Mesenchymal stem cell (in vitro differentiated cells and primary cell): ENCODE data around the gene TRPM3.
A peak's percentile ranks its signal among the peaks of the same experiment; 100 is the strongest.

Experiments used
- DNase-seq: peaks from one replicate; pipeline ENCODE4 v3.0.0-alpha.2; 2013
- H2AFZ ChIP-seq: one replicate; pipeline ENCODE4 v1.6.1; 2013; ENCODE audit warnings: low read depth, mild to moderate bottlenecking, control low read depth, inconsistent platforms, low read length, moderate library complexity
- H2AK5ac ChIP-seq: 2 replicates; pipeline ENCODE4 v1.6.1; 2013; ENCODE audit warnings: low read length, moderate library complexity, mild to moderate bottlenecking, inconsistent platforms; ENCODE audit not compliant: severe bottlenecking
- H2BK120ac ChIP-seq: one replicate; pipeline ENCODE4 v1.6.1; 2013; ENCODE audit warnings: low read depth, mild to moderate bottlenecking, inconsistent platforms, low read length, moderate library complexity
- H2BK12ac ChIP-seq, 2 experiments: one replicate each; pipeline ENCODE4 v1.6.1; 2013; ENCODE audit warnings: inconsistent platforms in 2 of 2, low read length in 2 of 2, mild to moderate bottlenecking in 2 of 2, moderate library complexity in 2 of 2, control low read depth in 1 of 2
- H2BK15ac ChIP-seq: one replicate; pipeline ENCODE4 v1.6.1; 2013; ENCODE audit warnings: mild to moderate bottlenecking, low read depth, inconsistent platforms; ENCODE audit not compliant: poor library complexity, severe bottlenecking
- H2BK5ac ChIP-seq: 2 replicates; pipeline ENCODE4 v1.6.1; 2013; ENCODE audit warnings: low read depth, mild to moderate bottlenecking, low read length, control low read depth, inconsistent platforms; ENCODE audit not compliant: poor library complexity, severe bottlenecking
- H3K14ac ChIP-seq, 2 experiments: one replicate each; pipeline ENCODE4 v1.6.1; 2013; ENCODE audit warnings: inconsistent platforms in 2 of 2, low read length in 2 of 2, control low read depth in 1 of 2, mild to moderate bottlenecking in 1 of 2, moderate library complexity in 1 of 2
- H3K18ac ChIP-seq, 2 experiments: one replicate each; pipeline ENCODE4 v1.6.1; 2013; ENCODE audit warnings: inconsistent platforms in 2 of 2, low read length in 2 of 2, control low read depth in 1 of 2, low read depth in 1 of 2, mild to moderate bottlenecking in 1 of 2
- H3K23ac ChIP-seq, 2 experiments: one replicate each; pipeline ENCODE4 v1.6.1; 2013; ENCODE audit warnings: inconsistent platforms in 2 of 2, low read length in 2 of 2, mild to moderate bottlenecking in 2 of 2, moderate library complexity in 2 of 2, control low read depth in 1 of 2
- H3K27ac ChIP-seq: 2 replicates; pipeline ENCODE4 v1.5.1; 2013; ENCODE audit warnings: mild to moderate bottlenecking, moderate library complexity, low read length, control low read depth, inconsistent platforms; ENCODE audit not compliant: poor library complexity, severe bottlenecking
- H3K27me3 ChIP-seq, 2 experiments: 2 replicates each; pipeline versions ENCODE4 v1.6.1 to v1.7.0; 2013; ENCODE audit warnings: low read length in 2 of 2, mild to moderate bottlenecking in 2 of 2, moderate library complexity in 2 of 2, control low read depth in 1 of 2, inconsistent platforms in 1 of 2; ENCODE audit not compliant: control insufficient read depth in 1 of 2, insufficient read depth in 1 of 2
- H3K36me3 ChIP-seq, 2 experiments: 2 replicates each; pipeline versions ENCODE4 v1.6.1 to v1.7.0; 2013; ENCODE audit warnings: low read length in 2 of 2, control low read depth in 1 of 2, inconsistent platforms in 1 of 2, low read depth in 1 of 2, mild to moderate bottlenecking in 1 of 2; ENCODE audit not compliant: insufficient read depth in 2 of 2, control insufficient read depth in 1 of 2
- H3K4ac ChIP-seq, 2 experiments: one replicate each; pipeline ENCODE4 v1.6.1; 2013; ENCODE audit warnings: inconsistent platforms in 2 of 2, low read length in 2 of 2, mild to moderate bottlenecking in 2 of 2, moderate library complexity in 2 of 2, control low read depth in 1 of 2, low read depth in 1 of 2
- H3K4me1 ChIP-seq: 2 replicates; pipeline ENCODE4 v1.6.1; 2013; ENCODE audit warnings: low read depth, low read length, control low read depth; ENCODE audit not compliant: control insufficient read depth, insufficient read depth
- H3K4me2 ChIP-seq: 2 replicates; pipeline ENCODE4 v1.6.1; 2013; ENCODE audit warnings: low read length, mild to moderate bottlenecking, inconsistent platforms; ENCODE audit not compliant: poor library complexity, severe bottlenecking
- H3K4me3 ChIP-seq, 2 experiments: 2 replicates each; pipeline versions ENCODE4 v1.5.1 to v1.7.0; 2013; ENCODE audit warnings: low read length in 2 of 2, mild to moderate bottlenecking in 2 of 2, control low read depth in 1 of 2, low read depth in 1 of 2; ENCODE audit not compliant: insufficient read depth in 1 of 2
- H3K79me1 ChIP-seq: replicated peaks from 2 replicates; pipeline ENCODE4 v1.6.1; 2013; ENCODE audit warnings: mild to moderate bottlenecking, control low read depth, low read length, inconsistent platforms; ENCODE audit not compliant: poor library complexity, severe bottlenecking
- H3K9ac ChIP-seq: 2 replicates; pipeline ENCODE4 v1.7.0; 2013; ENCODE audit warnings: mild to moderate bottlenecking, low read length, moderate library complexity
- H3K9me3 ChIP-seq: 2 replicates; pipeline ENCODE4 v1.7.0; 2013; ENCODE audit warnings: mild to moderate bottlenecking, low read length; ENCODE audit not compliant: control insufficient read depth
- H4K8ac ChIP-seq: one replicate; pipeline ENCODE4 v1.6.1; 2013; ENCODE audit warnings: inconsistent platforms, mild to moderate bottlenecking, low read length, moderate library complexity
- H4K91ac ChIP-seq: one replicate; pipeline ENCODE4 v1.6.1; 2013; ENCODE audit warnings: mild to moderate bottlenecking, low read length, inconsistent platforms
- WGBS: methylation state at CpG from one replicate; pipeline ENCODE4 v1.1.7; 2013; ENCODE audit warnings: mixed read lengths; 5-methylcytosine and 5-hydroxymethylcytosine counted together

Gene TRPM3

DNA sequence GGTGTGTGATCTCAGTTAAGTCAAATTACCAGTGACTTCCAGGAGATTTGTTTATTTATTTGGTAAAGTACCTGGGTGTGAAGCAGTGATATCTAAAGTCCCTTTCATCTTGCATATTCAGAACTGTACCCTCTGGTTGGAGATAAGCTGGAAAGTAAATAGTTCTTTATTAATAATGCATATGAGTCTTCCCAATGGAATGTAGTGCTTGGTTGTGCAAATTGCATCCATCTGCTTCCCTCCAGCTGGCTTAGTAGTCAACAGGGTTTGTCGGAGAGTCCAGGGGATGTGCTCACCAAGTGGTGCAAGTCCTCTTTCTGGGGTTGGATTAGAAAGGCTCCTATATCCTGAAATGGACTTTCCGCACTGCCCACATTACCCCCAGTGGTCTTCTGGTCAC is 42.0 kb downstream of the TRPM3 start:
- WGBS, result 92% methylated on average over 2 of the region's 2 CpGs
- no peak overlapping the region for H2BK5ac ChIP-seq

DNA sequence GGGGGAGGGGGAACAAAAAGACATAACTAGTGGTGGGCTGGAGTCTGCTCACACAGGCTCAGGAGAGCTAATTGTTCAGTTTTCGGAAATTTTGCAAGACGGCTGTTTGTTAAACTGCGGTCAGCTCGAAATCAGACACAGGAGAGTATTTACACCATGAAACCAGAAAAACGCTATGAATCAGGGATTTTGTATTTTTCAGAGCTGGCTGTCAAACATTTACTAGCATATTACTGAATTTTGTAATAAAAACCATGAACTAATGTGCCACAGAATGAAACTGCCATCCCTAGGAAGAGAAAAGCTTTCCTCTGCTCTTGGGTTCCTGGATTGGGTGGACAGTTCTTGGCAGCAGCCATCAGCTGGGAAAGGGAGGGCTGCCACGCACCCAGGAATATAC is 45.3 kb downstream of the TRPM3 start:
- H3K14ac ChIP-seq, result no peak overlapping the region
- no peaks in the 10 kb centered on the region for H3K27me3 ChIP-seq
- H3K23ac ChIP-seq, result no peak overlapping the region
- no peak overlapping the region for H3K27ac ChIP-seq
- no peak overlapping the region for H2BK5ac ChIP-seq
- H3K4me3 ChIP-seq, result no peak overlapping the region
- no peak for DNase-seq
- no peak overlapping the region for H4K8ac ChIP-seq
- H2BK120ac ChIP-seq, result no peak overlapping the region
- no peak overlapping the region for H3K4me2 ChIP-seq
- no peak overlapping the region for H4K91ac ChIP-seq
- no peak overlapping the region for H2BK12ac ChIP-seq
- no peaks in the 10 kb centered on the region for H3K79me1 ChIP-seq
- no peaks in the 10 kb centered on the region for H3K9me3 ChIP-seq
- no peak overlapping the region for H3K18ac ChIP-seq
- no peak overlapping the region for H2BK15ac ChIP-seq
- H3K36me3 ChIP-seq, result no peaks in the 10 kb centered on the region
- H3K9ac ChIP-seq, result no peak overlapping the region
- WGBS, result 83% methylated on average over 5 of the region's 6 CpGs
- H2AFZ ChIP-seq, result peak overlapping the region; percentile 36
- no peaks in the 10 kb centered on the region for H3K4me1 ChIP-seq
- H3K4ac ChIP-seq, result no peak overlapping the region
- H2AK5ac ChIP-seq, result no peak overlapping the region

More for the DNA sequence above, 42.0 kb downstream of the TRPM3 start:
- Histone ChIP-seq H3K36me3 (no peaks in the 10 kb centered on the region), H3K27me3 (no peaks in the 10 kb centered on the region), H2AK5ac (no peak overlapping the region), H2BK15ac (no peak overlapping the region), H3K14ac (no peak overlapping the region), H3K23ac (no peak overlapping the region), H3K4me2 (no peak overlapping the region), H3K27ac (no peak overlapping the region), H2AFZ (no peak overlapping the region), H3K18ac (no peak overlapping the region), H2BK120ac (no peak overlapping the region), H2BK12ac (no peak overlapping the region), H4K8ac (no peak overlapping the region), H4K91ac (no peak overlapping the region), H3K4me1 (no peaks in the 10 kb centered on the region), H3K4ac (no peak overlapping the region), H3K9ac (no peak overlapping the region), H3K9me3 (peaks cover 2% of the 10 kb centered on the region), H3K4me3 (no peak overlapping the region), H3K79me1 (no peaks in the 10 kb centered on the region)
- DNase-seq, result no peak

DNA sequence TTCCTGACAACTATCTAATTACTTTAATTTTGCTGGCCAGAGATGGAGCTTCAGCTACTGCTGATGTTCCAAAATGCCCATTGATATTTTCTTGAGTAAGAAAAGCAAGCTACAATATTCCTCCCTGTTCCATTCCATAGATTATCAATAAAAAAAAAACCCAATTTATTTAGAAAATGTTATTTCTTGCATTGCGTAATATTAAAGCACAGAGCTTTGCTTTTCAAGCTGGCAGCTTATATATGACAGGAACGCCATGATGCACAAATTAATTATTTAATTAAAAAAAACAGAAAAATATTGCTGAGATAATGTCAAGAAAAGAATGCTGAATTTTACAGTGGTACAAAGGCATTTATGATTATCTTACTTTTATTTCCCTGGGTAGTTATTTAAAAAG is 47.9 kb downstream of the TRPM3 start:
- H2AK5ac ChIP-seq, result no peak overlapping the region
- no peaks in the 10 kb centered on the region for H3K79me1 ChIP-seq
- no peak overlapping the region for H3K23ac ChIP-seq
- H4K91ac ChIP-seq, result no peak overlapping the region
- H3K27ac ChIP-seq, result no peak overlapping the region
- no peak overlapping the region for H3K4me2 ChIP-seq
- no peaks in the 10 kb centered on the region for H3K9me3 ChIP-seq
- H4K8ac ChIP-seq, result no peak overlapping the region
- no peak overlapping the region for H3K4ac ChIP-seq
- H3K14ac ChIP-seq, result no peak overlapping the region
- H2BK5ac ChIP-seq, result no peak overlapping the region
- no peaks in the 10 kb centered on the region for H3K36me3 ChIP-seq
- no peak for DNase-seq
- no peak overlapping the region for H2BK15ac ChIP-seq
- H2BK120ac ChIP-seq, result no peak overlapping the region
- no peak overlapping the region for H2BK12ac ChIP-seq
- H2AFZ ChIP-seq, result no peak overlapping the region
- no peak overlapping the region for H3K4me3 ChIP-seq
- H3K18ac ChIP-seq, result no peak overlapping the region
- no peak overlapping the region for H3K9ac ChIP-seq
- no peaks in the 10 kb centered on the region for H3K27me3 ChIP-seq
- no peaks in the 10 kb centered on the region for H3K4me1 ChIP-seq
- no CpG with 5 or more reads among the region's 2 CpGs for WGBS

DNA sequence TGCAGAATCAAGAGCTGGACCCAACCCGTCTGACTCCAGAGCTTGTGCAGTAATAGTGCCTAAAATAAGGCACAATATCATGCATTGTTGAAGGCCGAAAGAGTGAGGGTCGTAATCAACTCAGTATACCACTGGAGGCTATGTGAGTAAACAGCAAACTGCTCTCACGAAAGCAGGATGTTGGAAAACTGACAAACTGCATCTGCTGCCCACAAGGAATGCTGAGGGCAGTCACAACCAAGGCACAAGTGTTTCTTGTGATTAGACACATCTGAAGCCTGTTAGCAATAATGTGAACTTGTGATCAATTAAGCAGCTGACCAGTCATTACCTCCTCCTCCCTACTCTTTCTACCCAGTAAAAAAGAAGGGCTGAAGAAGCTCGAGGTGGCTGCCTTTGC is 48.8 kb downstream of the TRPM3 start:
- WGBS, result 67% methylated on average over 5 of the region's 5 CpGs

More for the DNA sequence above, 48.8 kb downstream of the TRPM3 start:
- Histone ChIP-seq H3K18ac (no peak overlapping the region), H3K9ac (no peak overlapping the region), H3K36me3 (no peaks in the 10 kb centered on the region), H3K14ac (no peak overlapping the region), H4K8ac (no peak overlapping the region), H3K9me3 (no peaks in the 10 kb centered on the region), H3K4me3 (no peak overlapping the region), H3K23ac (no peak overlapping the region), H2BK12ac (no peak overlapping the region), H2AK5ac (no peak overlapping the region), H2BK15ac (no peak overlapping the region), H3K4ac (no peak overlapping the region), H3K79me1 (no peaks in the 10 kb centered on the region), H2BK5ac (no peak overlapping the region), H3K27ac (no peak overlapping the region), H3K4me2 (no peak overlapping the region), H3K4me1 (no peaks in the 10 kb centered on the region), H4K91ac (no peak overlapping the region), H3K27me3 (no peaks in the 10 kb centered on the region), H2AFZ (no peak overlapping the region), H2BK120ac (no peak overlapping the region)
- DNase-seq, result no peak
